H1 (cell line): ENCODE measurements around the gene GID4. TPM values are rescaled to one million over a fixed set of nuclear protein-coding genes. Genes with fewer than 3 reads are reported as not detected.

Experiments used
- CHD7 ChIP-seq: fragments of 300-600 bp; sonication (generic); IDR thresholded peaks from 2 replicates; pipeline ENCODE4 v1.7.1; 2012; ENCODE audit warnings: low read length, moderate library complexity, mild to moderate bottlenecking, inconsistent platforms; ENCODE audit not compliant: insufficient replicate concordance
- CREB1 ChIP-seq: IDR thresholded peaks from 2 replicates; pipeline ENCODE4 v1.6.1; 2012; ENCODE audit warnings: inconsistent platforms
- GABPA ChIP-seq: IDR thresholded peaks from 2 replicates; pipeline ENCODE4 v1.6.1; 2011; ENCODE audit warnings: mild to moderate bottlenecking, low read length, moderate library complexity, borderline replicate concordance; ENCODE audit not compliant: insufficient read depth
- KDM1A ChIP-seq: fragments of 200-600, 300-600 bp; sonication (generic); IDR thresholded peaks from 2 replicates; pipeline ENCODE4 v1.7.1; 2016; ENCODE audit warnings: mild to moderate bottlenecking, low read length, borderline replicate concordance
- RAD21 ChIP-seq, 2 experiments: IDR thresholded peaks in 1 of 2; conservative IDR thresholded peaks in 1 of 2; 2 replicates each; pipeline ENCODE4 v1.6.1; 2011; ENCODE audit warnings: low read depth in 2 of 2, low read length in 2 of 2, improper control_type of control experiment in 1 of 2, inconsistent platforms in 1 of 2, mild to moderate bottlenecking in 1 of 2, moderate library complexity in 1 of 2
- RFX5 ChIP-seq: IDR thresholded peaks from 2 replicates; pipeline ENCODE4 v1.6.1; 2011; ENCODE audit warnings: low read depth, low read length, improper control_type of control experiment, borderline replicate concordance
- SUZ12 ChIP-seq: fragments of 200-600 bp; sonication (generic); IDR thresholded peaks from 2 replicates; pipeline ENCODE4 v1.6.1; 2012; ENCODE audit warnings: mild to moderate bottlenecking, inconsistent platforms, low read length, moderate library complexity, mixed read lengths
- TCF12 ChIP-seq: IDR thresholded peaks from 2 replicates; pipeline ENCODE4 v1.6.1; 2011; ENCODE audit warnings: low read depth, mild to moderate bottlenecking, low read length
- polyA plus RNA-seq, 7 experiments: library from polyadenylated mRNA; depleted of rRNA in 3 of 7; stranded (reverse) in 5 of 7; unstranded in 2 of 7; fragments of >200 nt in 5 of 7; fragments of 200-250 nt in 2 of 7; gene quantifications; 1 replicate in 5 of 7; 2 replicates in 1 of 7; 4 replicates in 1 of 7; pipeline versions ENCODE4 v1.2.1 to v1.2.3, GENCODE V29; 2011 to 2013; ENCODE audit warnings: missing spikeins in 2 of 7, mixed read lengths in 2 of 7
- total RNA-seq: library from RNA; stranded (reverse); fragmentation: NEBNext Ultra II Directional; extraction: Animal tissue kit (Norgen Biotek cat#: 25700); gene quantifications from 2 replicates; pipeline ENCODE4 v1.2.1, GENCODE V29; 2021

Gene GID4
- total and polyA plus RNA-seq, 2 of the 8 experiments (the other 6 are each of a cell fraction or from before 2014, with no cell fraction given) = 5.6 to 15.0 TPM

DNA sequence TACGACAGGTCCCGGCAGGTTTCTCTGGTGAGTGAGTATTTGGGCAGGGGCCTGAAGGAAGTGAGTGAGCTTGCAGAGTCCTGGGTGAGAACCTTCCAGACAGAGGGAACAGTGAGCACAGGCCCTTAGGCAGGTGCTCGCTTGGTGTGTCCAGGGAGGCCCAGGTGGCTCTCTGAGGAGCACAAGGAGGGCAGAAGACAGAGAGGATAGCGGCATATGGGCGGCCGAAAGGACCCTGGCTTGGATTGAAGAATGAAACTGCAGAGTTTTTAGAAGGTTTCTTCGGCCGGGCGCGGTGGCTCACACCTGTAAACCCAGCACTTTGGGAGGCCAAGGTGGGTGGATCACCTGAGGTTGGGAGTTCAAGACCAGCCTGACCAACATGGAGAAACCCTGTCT, 55.2 kb downstream of the GID4 start (continued):
- no peak for TF ChIP-seq CHD7
- no peak for TF ChIP-seq KDM1A
- TF ChIP-seq TCF12 = no peak
- TF ChIP-seq RAD21 (IDR thresholded peaks at IDR 0.05 in 1 of 2, conservative IDR thresholded peaks at IDR 0.05 in 1 of 2; ENCODE audit: low read depth in 2 of 2, low read length in 2 of 2) = no peak
- no peak for TF ChIP-seq GABPA
- no peak for TF ChIP-seq SUZ12
- no peak for TF ChIP-seq CREB1
- TF ChIP-seq RFX5 = no peak
